ENCODE measurements around the gene ZBTB44.
"Not testable (repeated sequence)": the region's sequence is repeated elsewhere in the genome, so short reads cannot be mapped to it uniquely, and the experiment has no call there.

Gene ZBTB44

DNA sequence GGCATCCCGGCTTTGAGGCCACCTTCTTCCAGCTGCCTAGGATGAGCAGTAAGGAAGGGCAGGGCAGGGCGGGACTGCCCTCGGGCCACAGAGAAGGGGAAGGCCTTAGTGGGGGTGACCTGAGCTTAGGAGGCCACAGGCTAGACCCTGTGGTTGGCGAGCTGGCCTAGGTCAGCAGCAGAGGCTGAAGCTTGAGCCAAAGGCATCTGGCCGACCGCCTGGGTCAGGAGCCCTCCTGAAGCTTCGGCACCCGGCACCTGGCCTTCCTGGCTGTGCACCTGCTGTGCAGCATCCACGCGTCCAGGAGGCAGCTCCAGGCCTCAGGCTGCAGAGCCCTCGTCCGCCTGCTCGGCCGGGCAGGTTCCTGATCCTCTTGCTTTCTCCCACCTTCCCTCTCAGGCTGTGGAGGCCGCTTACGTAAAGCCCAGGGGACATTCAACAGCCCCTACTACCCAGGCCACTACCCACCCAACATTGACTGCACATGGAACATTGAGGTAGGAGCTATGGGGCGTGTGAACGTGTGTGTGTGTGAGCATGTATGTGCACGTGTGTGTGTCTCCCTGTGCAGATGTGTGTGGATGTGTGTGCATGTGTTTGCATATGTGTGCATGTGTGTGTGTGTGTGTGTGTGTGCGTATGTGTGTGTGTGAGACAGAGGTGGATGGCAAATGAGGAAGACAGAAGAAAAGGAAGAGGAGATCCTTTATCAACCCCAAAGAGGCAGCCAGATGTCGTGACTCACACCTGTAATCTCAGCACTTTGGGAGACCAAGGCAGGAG is 120.3 kb downstream of the ZBTB44 start:
- DNase-seq (ENCODE audit: low read depth): no peak
- no peak overlapping the region for H3K4me3 ChIP-seq (ENCODE audit: low read length)
- TF ChIP-seq, protein P1, sequence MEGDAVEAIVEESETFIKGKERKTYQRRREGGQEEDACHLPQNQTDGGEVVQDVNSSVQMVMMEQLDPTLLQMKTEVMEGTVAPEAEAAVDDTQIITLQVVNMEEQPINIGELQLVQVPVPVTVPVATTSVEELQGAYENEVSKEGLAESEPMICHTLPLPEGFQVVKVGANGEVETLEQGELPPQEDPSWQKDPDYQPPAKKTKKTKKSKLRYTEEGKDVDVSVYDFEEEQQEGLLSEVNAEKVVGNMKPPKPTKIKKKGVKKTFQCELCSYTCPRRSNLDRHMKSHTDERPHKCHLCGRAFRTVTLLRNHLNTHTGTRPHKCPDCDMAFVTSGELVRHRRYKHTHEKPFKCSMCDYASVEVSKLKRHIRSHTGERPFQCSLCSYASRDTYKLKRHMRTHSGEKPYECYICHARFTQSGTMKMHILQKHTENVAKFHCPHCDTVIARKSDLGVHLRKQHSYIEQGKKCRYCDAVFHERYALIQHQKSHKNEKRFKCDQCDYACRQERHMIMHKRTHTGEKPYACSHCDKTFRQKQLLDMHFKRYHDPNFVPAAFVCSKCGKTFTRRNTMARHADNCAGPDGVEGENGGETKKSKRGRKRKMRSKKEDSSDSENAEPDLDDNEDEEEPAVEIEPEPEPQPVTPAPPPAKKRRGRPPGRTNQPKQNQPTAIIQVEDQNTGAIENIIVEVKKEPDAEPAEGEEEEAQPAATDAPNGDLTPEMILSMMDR (conservative IDR thresholded peaks at IDR 0.05; ENCODE audit: low read length): no peak

DNA sequence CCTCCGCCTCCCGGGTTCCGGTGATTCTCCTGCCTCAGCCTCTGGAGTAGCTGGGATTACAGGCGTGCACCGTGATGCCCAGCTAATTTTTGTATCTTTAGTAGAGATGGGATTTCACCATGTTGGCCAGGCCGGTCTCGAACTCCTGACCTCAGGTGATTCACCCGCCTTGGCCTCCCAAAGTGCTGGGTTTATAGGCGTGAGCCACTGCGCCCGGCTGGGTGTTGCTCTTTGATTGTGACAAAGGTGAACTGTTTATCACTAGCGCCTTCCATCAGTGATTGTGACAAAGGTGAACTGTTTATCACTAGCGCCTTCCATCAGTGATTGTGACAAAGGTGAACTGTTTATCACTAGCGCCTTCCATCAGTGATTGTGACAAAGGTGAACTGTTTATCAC is 121.2 kb downstream of the ZBTB44 start:
- not testable (repeated sequence) for H3K4me3 ChIP-seq (ENCODE audit: low read length); DNase-seq (ENCODE audit: low read depth)

DNA sequence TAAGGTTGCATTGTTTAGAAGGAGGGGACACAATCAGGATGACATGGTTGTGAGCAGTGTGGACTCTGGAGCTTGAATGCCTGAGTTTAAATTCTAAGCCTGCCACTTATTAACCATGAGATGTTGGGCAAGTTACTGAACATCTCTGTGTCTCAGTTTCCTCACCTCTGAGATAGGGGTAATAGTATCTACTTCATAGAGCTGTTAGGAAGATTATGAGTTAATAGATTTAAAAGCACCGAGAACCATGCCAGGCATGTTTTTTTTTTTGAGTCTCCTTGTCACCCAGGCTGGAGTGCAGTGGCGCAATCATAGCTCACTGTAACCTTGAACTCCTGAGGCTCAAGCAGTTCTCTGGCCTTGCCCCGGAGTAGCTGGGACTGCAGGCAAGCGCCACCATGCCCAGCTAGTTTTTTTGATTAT is 121.9 kb downstream of the ZBTB44 start:
- TF ChIP-seq, protein P1 (conservative IDR thresholded peaks at IDR 0.05; ENCODE audit: low read length): no peak
- no peak for DNase-seq (ENCODE audit: low read depth)
- no peak overlapping the region for H3K4me3 ChIP-seq (ENCODE audit: low read length)

DNA sequence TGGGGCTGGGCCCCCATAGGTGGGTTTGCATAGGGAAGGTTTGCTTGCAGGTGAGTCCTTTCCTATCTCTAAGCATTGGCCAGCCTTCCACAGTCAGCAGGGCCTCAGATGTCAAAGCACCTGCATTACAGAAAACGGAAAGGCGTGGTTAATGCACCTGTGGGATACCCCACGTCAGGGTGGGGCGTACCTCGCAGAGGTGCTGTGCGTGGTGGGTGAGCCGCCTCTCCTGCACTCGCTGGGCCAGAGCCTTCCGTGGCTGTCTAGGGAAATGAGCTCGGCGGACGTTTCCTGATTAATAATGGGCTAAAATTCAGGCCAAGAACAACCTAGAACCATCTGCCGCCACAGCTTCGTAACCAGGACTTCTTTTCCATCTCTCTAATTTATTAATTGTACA is 122.8 kb downstream of the ZBTB44 start:
- TF ChIP-seq, protein P1 (conservative IDR thresholded peaks at IDR 0.05; ENCODE audit: low read length): no peak
- DNase-seq (ENCODE audit: low read depth): no peak
- no peak overlapping the region for H3K4me3 ChIP-seq (ENCODE audit: low read length)

DNA sequence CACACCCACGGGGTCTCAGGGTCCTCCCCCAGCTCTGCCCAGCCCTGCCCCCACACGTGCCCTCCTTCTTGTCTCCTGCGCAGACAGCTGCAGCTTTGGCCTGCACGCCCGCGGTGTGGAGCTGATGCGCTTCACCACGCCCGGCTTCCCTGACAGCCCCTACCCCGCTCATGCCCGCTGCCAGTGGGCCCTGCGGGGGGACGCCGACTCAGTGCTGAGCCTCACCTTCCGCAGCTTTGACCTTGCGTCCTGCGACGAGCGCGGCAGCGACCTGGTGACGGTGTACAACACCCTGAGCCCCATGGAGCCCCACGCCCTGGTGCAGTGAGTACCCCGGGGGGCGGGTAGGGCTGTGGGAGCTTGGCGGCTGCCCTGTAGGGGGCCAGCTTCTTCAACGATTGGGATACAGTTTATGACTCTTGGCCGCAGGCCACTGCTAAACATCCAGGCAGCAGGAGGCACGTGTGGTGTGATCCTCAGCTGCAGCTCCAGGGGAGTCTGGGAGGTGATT is 124.3 kb downstream of the ZBTB44 start:
- no peak overlapping the region for H3K4me3 ChIP-seq (ENCODE audit: low read length)
- TF ChIP-seq, protein P1 (conservative IDR thresholded peaks at IDR 0.05; ENCODE audit: low read length): no peak
- DNase-seq (ENCODE audit: low read depth): no peak

DNA sequence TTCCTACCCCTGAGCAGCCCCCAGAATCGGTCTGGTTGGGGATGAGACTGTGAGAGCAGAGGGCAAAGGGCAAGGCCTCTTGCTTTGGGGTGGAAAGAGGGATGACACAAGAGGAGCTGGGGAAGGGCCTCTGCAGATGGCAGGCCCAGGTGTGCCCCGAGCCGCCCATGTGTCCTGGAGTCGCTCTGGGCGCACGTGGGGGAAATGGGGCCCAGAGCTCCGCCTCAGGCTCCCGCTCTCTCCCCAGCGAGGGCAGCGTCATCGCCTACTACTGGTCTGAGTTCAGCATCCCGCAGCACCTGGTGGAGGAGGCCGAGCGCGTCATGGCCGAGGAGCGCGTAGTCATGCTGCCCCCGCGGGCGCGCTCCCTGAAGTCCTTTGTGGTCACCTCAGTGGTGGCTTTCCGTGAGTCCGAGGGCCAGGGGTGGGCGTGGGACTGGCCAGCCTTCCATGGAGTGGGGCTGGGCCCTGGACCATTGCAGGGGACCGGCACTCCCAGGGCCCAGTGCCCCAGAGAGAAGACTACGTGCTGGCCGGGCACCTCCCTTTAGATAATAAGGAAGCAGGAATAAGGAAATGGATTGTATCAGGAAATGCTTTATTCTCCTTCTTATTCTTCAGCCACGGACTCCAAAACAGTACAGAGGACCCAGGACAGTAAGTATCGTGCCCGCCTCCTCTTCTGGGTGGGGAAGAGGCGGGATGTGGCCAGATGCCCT is 125.1 kb downstream of the ZBTB44 start:
- no peak overlapping the region for H3K4me3 ChIP-seq (ENCODE audit: low read length)
- TF ChIP-seq, protein P1 (conservative IDR thresholded peaks at IDR 0.05; ENCODE audit: low read length): no peak
- DNase-seq (ENCODE audit: low read depth): no peak

DNA sequence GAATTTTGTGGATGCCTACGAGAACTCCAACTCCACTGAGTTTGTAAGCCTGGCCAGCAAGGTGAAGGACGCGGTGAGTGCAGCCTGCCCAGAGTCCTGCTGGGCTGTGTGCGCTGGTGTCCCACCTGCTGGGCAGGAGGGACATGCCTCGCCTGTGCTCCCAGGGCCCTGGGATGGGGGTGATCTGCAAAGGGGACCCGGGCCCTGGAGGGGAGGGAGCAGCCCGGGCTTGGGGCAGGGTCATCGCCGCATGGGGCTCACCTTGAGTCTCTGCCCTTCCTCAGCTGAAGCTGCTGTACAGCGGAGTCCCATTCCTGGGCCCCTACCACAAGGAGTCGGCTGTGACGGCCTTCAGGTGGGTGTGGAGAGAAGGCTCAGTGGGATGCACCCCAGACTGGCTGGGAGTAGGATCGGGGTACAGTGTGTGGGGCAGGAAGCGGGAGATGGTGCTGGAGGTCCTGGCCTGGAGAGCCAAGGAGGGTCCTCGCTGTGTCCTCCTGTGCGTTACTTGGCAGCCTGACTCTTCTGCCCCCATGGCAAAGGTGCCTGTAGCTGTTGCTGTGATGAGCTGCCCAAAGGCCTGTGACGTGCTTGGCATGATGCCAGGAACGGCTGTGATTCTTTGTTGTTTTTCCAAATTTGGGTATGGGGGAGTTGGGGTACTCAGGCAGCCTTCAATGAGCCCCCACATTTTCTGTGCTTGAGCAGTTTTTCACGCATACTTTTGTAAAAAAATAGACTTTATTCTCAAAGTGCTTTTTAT is 126.0 kb downstream of the ZBTB44 start:
- DNase-seq (ENCODE audit: low read depth): no peak
- no peak overlapping the region for H3K4me3 ChIP-seq (ENCODE audit: low read length)
- TF ChIP-seq, protein P1 (conservative IDR thresholded peaks at IDR 0.05; ENCODE audit: low read length): no peak
